Measurements from ENCODE around the gene CLEC18C. TPM values are rescaled to one million over a fixed set of nuclear protein-coding genes. Genes with fewer than 3 reads are reported as not detected.

CLEC18C gene
- total and polyA plus RNA-seq, 2 of the 4 experiments (the other 2 are of a cell fraction): 0.03 TPM; not detected in 1

GRCh38 chr16:70151391-70151790 is 22.2 kb upstream of the CLEC18C start:
- peaks cover 58% of the 10 kb centered on the region for H3K36me3 ChIP-seq (ENCODE audit: control insufficient read depth, insufficient read depth, low read length)
- BruUV-seq (replicated peaks): no TSS peak

More at GRCh38 chr16:70151391-70151790, 22.2 kb upstream of the CLEC18C start:
- Histone ChIP-seq H2AK9ac (replicated peaks; ENCODE audit: low read depth, low read length, poor library complexity) (no peak overlapping the region), H4K91ac (ENCODE audit: insufficient read depth, low read depth, low read length) (no peak overlapping the region), H3K27me3 (ENCODE audit: control insufficient read depth, insufficient read depth, low read length) (no peaks in the 10 kb centered on the region), H4K5ac (ENCODE audit: low read depth, low read length) (no peak overlapping the region), H2BK15ac (ENCODE audit: low read depth, low read length) (no peak overlapping the region), H3K4me2 (ENCODE audit: low read depth, low read length) (no peak overlapping the region), H3K23ac (ENCODE audit: low read depth, low read length) (no peak overlapping the region), H3K27ac (ENCODE audit: insufficient read depth, low read length) (no peak overlapping the region), H2AFZ (replicated peaks; ENCODE audit: low read length, poor library complexity) (no peak overlapping the region), H3K4me1 (ENCODE audit: control insufficient read depth, insufficient read depth, low read length) (no peaks in the 10 kb centered on the region), H2BK120ac (ENCODE audit: low read depth, low read length) (no peak overlapping the region), H3K79me1 (ENCODE audit: low read depth in 1 of 2, low read length in 2 of 2) (no peaks in the 10 kb centered on the region), H3K9me1 (ENCODE audit: insufficient read depth, low read length) (peaks cover 8% of the 10 kb centered on the region), H3K56ac (ENCODE audit: extremely low read depth, insufficient read depth, low read length) (no peak overlapping the region), H3K9me3 (ENCODE audit: control insufficient read depth, insufficient read depth, low read length) (no peaks in the 10 kb centered on the region), H2BK20ac (ENCODE audit: low read depth, low read length) (no peak overlapping the region), H2BK5ac (ENCODE audit: low read depth, low read length, poor library complexity, severe bottlenecking) (no peak overlapping the region), H4K20me1 (ENCODE audit: insufficient read depth, low read length) (no peaks in the 10 kb centered on the region), H3K4ac (ENCODE audit: low read depth, low read length) (no peak overlapping the region), H2AK5ac (ENCODE audit: low read depth, low read length) (no peak overlapping the region), H3K18ac (ENCODE audit: low read depth, low read length) (no peak overlapping the region), H4K8ac (ENCODE audit: low read depth in 2 of 2, low read length in 2 of 2) (no peak overlapping the region), H3K4me3 (ENCODE audit: insufficient read depth, low read depth, low read length) (no peak overlapping the region), H3K9ac (ENCODE audit: low read depth, low read length) (no peak overlapping the region), H3K14ac (replicated peaks; ENCODE audit: low read depth, low read length) (no peak overlapping the region)
- in situ Hi-C loops (cut with MboI; ENCODE audit: low sequenced_read_pairs) (no loop called here), intact Hi-C loops (cut with micrococcal nuclease) (no loop called here), dilution Hi-C loops (cut with HindIII; ENCODE audit: low sequenced_read_pairs, unreplicated experiment) (no loop called here)
- ATAC-seq (ENCODE audit: low read depth): no peak
- TF ChIP-seq, protein P1, sequence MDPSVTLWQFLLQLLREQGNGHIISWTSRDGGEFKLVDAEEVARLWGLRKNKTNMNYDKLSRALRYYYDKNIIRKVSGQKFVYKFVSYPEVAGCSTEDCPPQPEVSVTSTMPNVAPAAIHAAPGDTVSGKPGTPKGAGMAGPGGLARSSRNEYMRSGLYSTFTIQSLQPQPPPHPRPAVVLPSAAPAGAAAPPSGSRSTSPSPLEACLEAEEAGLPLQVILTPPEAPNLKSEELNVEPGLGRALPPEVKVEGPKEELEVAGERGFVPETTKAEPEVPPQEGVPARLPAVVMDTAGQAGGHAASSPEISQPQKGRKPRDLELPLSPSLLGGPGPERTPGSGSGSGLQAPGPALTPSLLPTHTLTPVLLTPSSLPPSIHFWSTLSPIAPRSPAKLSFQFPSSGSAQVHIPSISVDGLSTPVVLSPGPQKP (IDR thresholded peaks at IDR 0.05; ENCODE audit: borderline replicate concordance, low read depth, low read length): no peak
- TF ChIP-seq MAZ (IDR thresholded peaks at IDR 0.05; ENCODE audit: borderline replicate concordance, low read depth, low read length): no peak
- no peak for TF ChIP-seq CHD1 (IDR thresholded peaks at IDR 0.05; ENCODE audit: low read depth, low read length)
- TF ChIP-seq CEBPB (IDR thresholded peaks at IDR 0.05; ENCODE audit: low read depth, low read length): no peak
- TF ChIP-seq NFE2L2 (IDR thresholded peaks at IDR 0.05; ENCODE audit: low read depth, low read length): no peak
- no peak for TF ChIP-seq RCOR1 (IDR thresholded peaks at IDR 0.05; ENCODE audit: insufficient replicate concordance, low read length)
- no peak for TF ChIP-seq FOS (IDR thresholded peaks at IDR 0.05; ENCODE audit: low read depth, low read length)
- no peak for TF ChIP-seq SMC3 (IDR thresholded peaks at IDR 0.05; ENCODE audit: low read depth, low read length)
- TF ChIP-seq POLR2A (IDR thresholded peaks at IDR 0.05; ENCODE audit: low read depth, low read length): no peak
- TF ChIP-seq, protein P2, sequence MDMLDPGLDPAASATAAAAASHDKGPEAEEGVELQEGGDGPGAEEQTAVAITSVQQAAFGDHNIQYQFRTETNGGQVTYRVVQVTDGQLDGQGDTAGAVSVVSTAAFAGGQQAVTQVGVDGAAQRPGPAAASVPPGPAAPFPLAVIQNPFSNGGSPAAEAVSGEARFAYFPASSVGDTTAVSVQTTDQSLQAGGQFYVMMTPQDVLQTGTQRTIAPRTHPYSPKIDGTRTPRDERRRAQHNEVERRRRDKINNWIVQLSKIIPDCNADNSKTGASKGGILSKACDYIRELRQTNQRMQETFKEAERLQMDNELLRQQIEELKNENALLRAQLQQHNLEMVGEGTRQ (IDR thresholded peaks at IDR 0.05; ENCODE audit: low read depth, low read length): no peak
- 83% methylated on average over 1 of the region's 2 CpGs; no CpG with 5 or more reads in 1 of the 2 experiments for WGBS, 2 experiments (ENCODE audit: extremely low coverage in 2 of 2, insufficient read length in 1 of 2)
- ChIA-PET POLR2A (ENCODE audit: unreplicated experiment) (no interaction called here), CTCF (no interaction called here)
- no peak for DNase-seq

All from IMR-90 (cell line).